Adrenal gland (tissue), 12 donors: ENCODE data around the gene GJB5. TPM values are rescaled to one million over a fixed set of nuclear protein-coding genes. Genes with fewer than 3 reads are reported as not detected.

Experiments
- DNase-seq, 7 donors: peaks; one replicate each; pipeline ENCODE4 v3.0.0-alpha.2; 2019 to 2020
- H3K27ac ChIP-seq, 5 donors: fragments of 200-600 bp; sonication (generic) in 4 of 5; 1 replicate in 3 of 5; 2 replicates in 2 of 5; pipeline versions ENCODE4 v1.5.1 to v1.8.0; 2016 to 2020; ENCODE audit warnings: mild to moderate bottlenecking in 1 of 5
- H3K27me3 ChIP-seq: fragments of 200-600 bp; 2 replicates; pipeline ENCODE4 v1.8.0; 2021
- H3K36me3 ChIP-seq, 2 donors: fragments of 200-600 bp; replicated peaks in 1 of 2; 1 replicate in 1 of 2; 2 replicates in 1 of 2; pipeline versions ENCODE4 v1.5.1 to v1.8.0; 2018 to 2022
- H3K4me1 ChIP-seq, 2 donors: fragments of 200-600 bp; replicated peaks in 1 of 2; 1 replicate in 1 of 2; 2 replicates in 1 of 2; pipeline versions ENCODE4 v1.5.1 to v1.8.0; 2018 to 2021
- H3K4me3 ChIP-seq, 4 donors: fragments of 200-600 bp; sonication (generic) in 3 of 4; one replicate each; pipeline ENCODE4 v1.5.1; 2016 to 2018
- H3K9me3 ChIP-seq, 3 donors: fragments of 200-600 bp; sonication (generic) in 1 of 3; replicated peaks in 1 of 3; 1 replicate in 2 of 3; 2 replicates in 1 of 3; pipeline versions ENCODE4 v1.5.1 to v1.8.0; 2016 to 2021
- CTCF ChIP-seq, 6 experiments: fragments of 450-650 bp in 4 of 6; fragments of 200-600 bp in 2 of 6; sonication (generic) in 1 of 6; IDR thresholded peaks; 1 replicate in 5 of 6; 2 replicates in 1 of 6; pipeline versions ENCODE4 v1.5.1 to v1.8.0; 2016 to 2021; ENCODE audit warnings: antibody characterized with exemption in 6 of 6, mild to moderate bottlenecking in 2 of 6, moderate library complexity in 1 of 6
- POLR2A ChIP-seq, 2 donors: fragments of 450-650 bp; IDR thresholded peaks; one replicate each; pipeline ENCODE4 v1.6.1; 2017; ENCODE audit warnings: antibody characterized with exemption in 2 of 2, mild to moderate bottlenecking in 2 of 2, moderate library complexity in 1 of 2
- whole genome bisulfite sequencing, 4 donors: extraction: QIAGEN DNeasy Blood & Tissue Kit in 2 of 4; methylation state at CpG; one replicate each; pipeline versions ENCODE4 v1.1.5 to v1.1.7; 2013 to 2017; 5-methylcytosine and 5-hydroxymethylcytosine counted together
- intact Hi-C, 2 donors: fragments of 100-400 bp; cut with DNase I; formaldehyde crosslinking; loops; one replicate each; pipeline versions ENCODE4 v1.14.1 to v1.15.0; 2022 to 2023
- polyA plus RNA-seq, 3 donors: library from polyadenylated mRNA; stranded (reverse); fragments of 200-250 nt in 2 of 3; fragments of 350-450 nt in 1 of 3; fragmentation: Illumina TruSeq in 1 of 3; extraction: RNeasy Lipid Tissue Mini Kit (QIAGEN cat#74804) in 1 of 3; gene quantifications; one replicate each; pipeline ENCODE4 v1.2.3, GENCODE V29; 2013 to 2014
- total RNA-seq, 9 donors: library from RNA; depleted of rRNA in 4 of 9; stranded (reverse); fragments of >200 nt in 4 of 9; fragments of 120-200 nt in 1 of 9; fragmentation: NEBNext Ultra II Directional in 1 of 9; extraction: Animal tissue kit (Norgen Biotek cat#: 25700) in 1 of 9; gene quantifications; one replicate each; pipeline versions ENCODE4 v1.1.0 to v1.2.4, GENCODE V29; 2013 to 2023
- donor health status: healthy with polysubstance abuse.
- donor health status: Bipolar disorder and iron deficiency.
- donor health status: DM: yes; HTN: yes; CAD: no.
- donor health status: DM: no; HTN: no; CAD: no.
- donor health status: DM: no; HTN: no; CAD: no.
- donor health status: DM: yes; HTN: yes; CAD: no.

Gene GJB5
- total and polyA plus RNA-seq, 12 donors = not detected

DNA sequence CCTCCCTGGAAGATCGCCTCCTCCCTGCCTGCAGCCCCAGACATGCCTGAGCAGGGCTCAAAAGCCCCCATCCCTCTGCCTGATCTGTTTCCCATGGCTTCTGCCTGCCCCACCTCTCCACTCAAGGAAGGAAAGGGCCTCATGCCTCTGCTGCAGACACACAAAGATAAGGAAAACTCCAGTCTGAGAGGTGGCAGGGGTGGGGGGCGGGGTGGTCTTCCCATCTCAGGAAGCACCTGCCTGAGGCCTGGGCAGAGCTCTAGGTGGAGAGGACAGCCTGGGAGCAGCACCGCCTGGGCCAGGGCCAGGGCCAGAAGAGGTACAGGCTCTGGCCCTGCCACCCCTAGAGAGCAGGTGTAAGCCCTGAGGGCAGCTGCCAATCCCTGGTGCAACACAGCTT is 22.1 kb downstream of the GJB5 start:
- no peak for DNase-seq
- Histone ChIP-seq H3K9me3 (no peaks in the 10 kb centered on the region), H3K36me3 (no peaks in the 10 kb centered on the region), H3K27ac (no peak overlapping the region), H3K4me1 (peaks cover 0 to 9% of the 10 kb centered on the region in 2 donors), H3K4me3 (no peak overlapping the region), H3K27me3 (peaks cover 14% of the 10 kb centered on the region)
- WGBS, 4 donors = 72 to 88% (median 75%) methylated on average over 1 to 3 of the region's 3 CpGs
- intact Hi-C loops = no loop called here
- TF ChIP-seq POLR2A (IDR thresholded peaks at IDR 0.05) = no peak
- TF ChIP-seq CTCF (IDR thresholded peaks at IDR 0.05) = no peak

- intact Hi-C loops = no loop called here
- no peak for DNase-seq
- H3K4me1 ChIP-seq = peaks cover 0 to 9% of the 10 kb centered on the region in 2 donors
- no peaks in the 10 kb centered on the region for H3K9me3 ChIP-seq
- no peak overlapping the region for H3K4me3 ChIP-seq
- WGBS, 4 donors = 54 to 73% (median 63%) methylated on average over 10 of the region's 10 CpGs
- no peaks in the 10 kb centered on the region for H3K36me3 ChIP-seq
- no peak overlapping the region for H3K27ac ChIP-seq
- H3K27me3 ChIP-seq = peaks cover 21% of the 10 kb centered on the region
- TF ChIP-seq POLR2A (IDR thresholded peaks at IDR 0.05) (no peak), CTCF (IDR thresholded peaks at IDR 0.05) (no peak)
These were observed 22.9 kb downstream of the GJB5 start for GRCh38 chr1:34777519-34778321.

- Histone ChIP-seq H3K4me1 (peaks cover 0 to 9% of the 10 kb centered on the region in 2 donors), H3K27me3 (peaks cover 21% of the 10 kb centered on the region), H3K36me3 (no peaks in the 10 kb centered on the region), H3K27ac (no peak overlapping the region), H3K4me3 (no peak overlapping the region), H3K9me3 (no peaks in the 10 kb centered on the region)
- no peak for TF ChIP-seq POLR2A (IDR thresholded peaks at IDR 0.05)
- no peak for TF ChIP-seq CTCF (IDR thresholded peaks at IDR 0.05)
- intact Hi-C loops = no loop called here
- 70 to 85% (median 81%) methylated on average over 6 of the region's 6 CpGs for WGBS, 4 donors
- no peak for DNase-seq
These were observed 23.5 kb downstream of the GJB5 start for GRCh38 chr1:34778381-34778780.

DNA sequence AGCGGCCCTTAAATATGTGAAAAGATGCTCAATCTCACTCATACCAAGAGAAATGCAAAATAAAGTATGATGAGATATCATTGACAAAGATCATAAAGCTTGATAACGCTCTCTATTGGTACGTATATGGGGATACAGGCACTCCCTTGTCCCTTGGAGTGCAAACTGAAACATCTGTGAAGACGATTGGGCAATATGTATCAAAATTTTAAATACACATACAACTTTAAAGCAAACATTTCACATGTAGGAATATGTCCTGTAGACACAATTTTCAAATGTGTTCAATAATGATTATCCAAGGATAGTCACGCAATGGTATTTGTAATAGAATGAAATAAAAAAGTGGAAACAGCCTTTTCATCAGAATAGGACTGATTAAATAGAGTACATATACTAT is 24.2 kb downstream of the GJB5 start:
- no peak overlapping the region for H3K27ac ChIP-seq
- TF ChIP-seq POLR2A (IDR thresholded peaks at IDR 0.05) = no peak
- no peak for TF ChIP-seq CTCF (IDR thresholded peaks at IDR 0.05)
- 84 to 94% (median 91%) methylated on average over 5 of the region's 5 CpGs for WGBS, 4 donors
- peaks cover 0 to 9% of the 10 kb centered on the region in 2 donors for H3K4me1 ChIP-seq
- intact Hi-C loops = no loop called here
- DNase-seq = no peak
- H3K27me3 ChIP-seq = peaks cover 21% of the 10 kb centered on the region
- H3K36me3 ChIP-seq = no peaks in the 10 kb centered on the region
- H3K4me3 ChIP-seq = no peak overlapping the region
- H3K9me3 ChIP-seq = no peaks in the 10 kb centered on the region
